K562 (cell line): ENCODE data around the gene AUNIP. TPM values are rescaled to one million over a fixed set of nuclear protein-coding genes. Genes with fewer than 3 reads are reported as not detected.

ENCODE experiments used
- ATAC-seq: fragments of 200-7000 bp; cut with Tn5 transposase; 3 replicates; pipeline ENCODE4 v1.9.1; 2020; ENCODE audit warnings: moderate library complexity
- BruUV-seq: library from RNA; stranded (reverse); fragments of 400-500 nt; replicated peaks from 2 replicates; lab custom pipeline; 2021; lab: Mats Ljungman, UMichigan
- CTCF ChIA-PET: fragments of 300-600 bp; formaldehyde crosslinking; extraction: SDS; loops from one replicate; lab custom pipeline; 2021; ENCODE audit warnings: low intra/inter-chr PET ratio; lab: Yijun Ruan, JAX
- POLR2A ChIA-PET: fragments of 300-600, 350-650 bp; sonication (Branson Sonifier 250); formaldehyde crosslinking; extraction: SDS; loops from one replicate; lab custom pipeline; 2021; ENCODE audit warnings: antibody characterized with exemption, inconsistent platforms; lab: Yijun Ruan, JAX
- DNase-seq, 4 experiments: peaks; one replicate each; pipeline versions ENCODE4 v3.0.0 to v3.0.0-alpha.2; 2011 to 2018; ENCODE audit warnings: low spot score in 3 of 4, mixed read lengths in 3 of 4; ENCODE audit errors: extremely low read depth in 1 of 4
- FAIRE-seq: peaks from 2 replicates; lab custom pipeline; 2011; peaks lifted over from hg19 to GRCh38; lab: Jason Lieb, UNC
- H2AFZ ChIP-seq: 2 replicates; pipeline ENCODE4 v1.6.0; 2011; ENCODE audit warnings: low read depth, low read length, control low read depth, inconsistent platforms
- H3K27ac ChIP-seq: fragments of 200-600 bp; 3 replicates; pipeline ENCODE4 v1.8.0; 2011; ENCODE audit warnings: low read depth, mild to moderate bottlenecking, control low read depth, inconsistent platforms, low read length, moderate library complexity, mixed read lengths; ENCODE audit errors: extremely low read depth
- H3K27me3 ChIP-seq, 2 experiments: fragments of 300-600 bp in 1 of 2; 2 replicates in 1 of 2; 3 replicates in 1 of 2; pipeline versions ENCODE4 v1.6.0 to v1.8.0; 2011; ENCODE audit warnings: inconsistent platforms in 2 of 2, low read length in 2 of 2, mild to moderate bottlenecking in 1 of 2, mixed read lengths in 1 of 2, moderate library complexity in 1 of 2; ENCODE audit not compliant: control insufficient read depth in 2 of 2, insufficient read depth in 2 of 2
- H3K36me3 ChIP-seq: fragments of 300-600 bp; 3 replicates; pipeline ENCODE4 v1.8.0; 2011; ENCODE audit warnings: mild to moderate bottlenecking, low read length, inconsistent platforms; ENCODE audit not compliant: control insufficient read depth, insufficient read depth
- H3K4me1 ChIP-seq, 2 experiments: fragments of 200-600 bp in 1 of 2; replicated peaks in 1 of 2; 2 replicates in 1 of 2; 3 replicates in 1 of 2; pipeline versions ENCODE4 v1.5.1 to v1.8.0; 2011; ENCODE audit warnings: inconsistent platforms in 2 of 2, low read length in 2 of 2, mild to moderate bottlenecking in 1 of 2, mixed read lengths in 1 of 2, moderate library complexity in 1 of 2; ENCODE audit not compliant: control insufficient read depth in 2 of 2, insufficient read depth in 2 of 2
- H3K4me2 ChIP-seq: 2 replicates; pipeline ENCODE4 v1.6.1; 2011; ENCODE audit warnings: low read length, control low read depth, inconsistent platforms, mixed read lengths; ENCODE audit not compliant: insufficient read depth
- H3K4me3 ChIP-seq: fragments of 200-600 bp; sonication (generic), shearing (Covaris generic); 2 replicates; pipeline ENCODE4 v1.5.1; 2016; ENCODE audit warnings: control low read depth, inconsistent platforms
- H3K79me2 ChIP-seq: fragments of 200-600 bp; 3 replicates; pipeline ENCODE4 v1.8.0; 2011; ENCODE audit warnings: low read length, inconsistent platforms; ENCODE audit not compliant: control insufficient read depth, insufficient read depth
- H3K9ac ChIP-seq, 2 experiments: 2 replicates each; pipeline versions ENCODE4 v1.6.0 to v1.6.1; 2011; ENCODE audit warnings: low read depth in 2 of 2, low read length in 2 of 2, control low read depth in 1 of 2, inconsistent platforms in 1 of 2, mild to moderate bottlenecking in 1 of 2, mixed read lengths in 1 of 2; ENCODE audit not compliant: insufficient read depth in 1 of 2
- H3K9me1 ChIP-seq: one replicate; pipeline ENCODE4 v1.6.0; 2011; ENCODE audit warnings: inconsistent platforms, mild to moderate bottlenecking, low read length, moderate library complexity; ENCODE audit not compliant: control insufficient read depth, insufficient read depth
- H3K9me3 ChIP-seq: replicated peaks from 2 replicates; pipeline ENCODE4 v1.5.1; 2011; ENCODE audit warnings: low read depth, low read length, inconsistent platforms; ENCODE audit not compliant: control insufficient read depth, insufficient read depth
- H4K20me1 ChIP-seq: replicated peaks from 2 replicates; pipeline ENCODE4 v1.6.1; 2011; ENCODE audit warnings: low read length, inconsistent platforms, mixed read lengths; ENCODE audit not compliant: control insufficient read depth, insufficient read depth
- GABPB1 ChIP-seq: sonication (generic); formaldehyde crosslinking; IDR thresholded peaks from 2 replicates; pipeline ENCODE4 v1.8.0; 2022; ENCODE audit warnings: mild to moderate bottlenecking, missing genetic modification reagents
- SPI1 ChIP-seq: IDR thresholded peaks from 2 replicates; pipeline ENCODE4 v1.6.1; 2011; ENCODE audit warnings: low read depth, low read length, control low read depth, borderline replicate concordance
- TAF1 ChIP-seq: IDR thresholded peaks from 2 replicates; pipeline ENCODE4 v1.6.1; 2011; ENCODE audit warnings: mild to moderate bottlenecking, low read length, moderate library complexity; ENCODE audit not compliant: insufficient read depth, control insufficient read depth, severe bottlenecking; ENCODE audit errors: extremely low read depth
- TFAP4 ChIP-seq: sonication (generic); formaldehyde crosslinking; IDR thresholded peaks from 2 replicates; pipeline ENCODE4 v1.8.0; 2022; ENCODE audit warnings: missing genetic modification reagents, mild to moderate bottlenecking, moderate library complexity, borderline replicate concordance
- ZNF121 ChIP-seq: sonication (generic); formaldehyde crosslinking; conservative IDR thresholded peaks from 2 replicates; pipeline ENCODE4 v1.8.0; 2022; ENCODE audit warnings: missing genetic modification reagents
- ZNF592 ChIP-seq: fragments of 450-650 bp; IDR thresholded peaks from 2 replicates; pipeline ENCODE4 v1.6.1; 2017; ENCODE audit warnings: antibody characterized with exemption, mild to moderate bottlenecking
- WGBS: fragments of 100-300 bp; shearing (Covaris generic); methylation state at CpG from one replicate; pipeline ENCODE4 v1.1.6; 2016; ENCODE audit warnings: low coverage, mixed read lengths; ENCODE audit not compliant: insufficient coverage; ENCODE audit errors: missing lambda C conversion rate; 5-methylcytosine and 5-hydroxymethylcytosine counted together
- in situ Hi-C: fragments of 300-500 bp; cut with MboI; formaldehyde crosslinking; loops from 4 replicates; pipeline ENCODE4 v1.15.0; 2018; ENCODE audit warnings: inconsistent platforms, mixed read lengths
- intact Hi-C: fragments of 100-400 bp; cut with micrococcal nuclease; formaldehyde crosslinking; loops from 2 replicates; pipeline ENCODE4 v1.14.2; 2022
- polyA plus RNA-seq, 8 experiments: library from polyadenylated mRNA; depleted of rRNA in 4 of 8; stranded (reverse) in 5 of 8; unstranded in 3 of 8; fragments of >200 nt; fragmentation: Nextera tagmentation in 2 of 8; fragmentation: Illumina TruSeq in 1 of 8; extraction: Ambion mirVana in 2 of 8; extraction: Trizol in 1 of 8; gene quantifications; 2 replicates each; pipeline versions ENCODE4 v1.2.1 to v1.2.3, GENCODE V29; 2011 to 2014; ENCODE audit warnings: inconsistent platforms in 1 of 8, missing spikeins in 1 of 8
- total RNA-seq, 7 experiments: library from RNA; depleted of rRNA in 6 of 7; stranded (reverse); fragments of >200 nt in 6 of 7; fragmentation: Illumina TruSeq in 2 of 7; extraction: Trizol in 2 of 7; gene quantifications; 2 replicates each; pipeline versions ENCODE4 v1.2.1 to v1.2.3, GENCODE V29; 2011 to 2021; ENCODE audit warnings: low replicate concordance in 1 of 7

Gene AUNIP
- total and polyA plus RNA-seq, 9 of the 15 experiments (the other 6 are each of a cell fraction or from before 2014, with no cell fraction given) = 12.1 to 53.8 (median 47.1) TPM

DNA sequence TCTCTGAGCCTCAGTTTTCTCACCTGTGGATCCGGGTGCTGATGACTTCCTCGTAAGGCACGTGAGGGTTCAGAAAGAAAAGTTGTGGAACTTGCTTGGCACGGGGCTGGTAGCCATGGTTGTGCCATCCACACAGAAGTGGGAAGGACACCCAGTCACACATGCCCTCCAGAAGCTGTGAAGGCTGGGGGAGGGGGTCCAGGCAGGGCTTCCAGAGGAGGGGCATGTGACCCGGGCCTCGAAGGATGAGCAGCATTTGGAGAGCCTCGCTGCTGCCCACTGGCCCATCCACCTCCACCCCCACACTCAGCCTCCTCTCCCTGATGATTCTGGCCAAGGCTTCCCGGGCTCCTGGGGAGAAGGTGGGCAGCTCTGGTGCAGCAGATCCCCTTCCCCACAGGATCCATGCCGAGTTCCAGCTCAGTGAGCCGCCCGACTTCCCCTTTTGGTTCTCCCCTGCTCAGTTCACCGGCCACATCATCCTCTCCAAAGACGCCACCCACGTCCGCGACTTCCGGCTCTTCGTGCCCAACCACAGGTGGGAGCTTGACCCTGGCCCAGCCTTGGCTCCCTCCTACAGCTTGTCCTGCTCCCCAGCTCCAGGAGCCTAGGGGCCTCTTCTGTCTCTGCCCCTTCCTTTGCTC, 49.9 kb downstream of the AUNIP start:
- Histone ChIP-seq H3K79me2 (no peaks in the 10 kb centered on the region), H3K4me1 (peaks cover 2 to 48% of the 10 kb centered on the region in 2 experiments; a peak in 3 of 5 replicates), H2AFZ (no peak overlapping the region), H4K20me1 (peaks cover 4% of the 10 kb centered on the region; the same call in 1 of the 2 replicates), H3K9me3 (no peaks in the 10 kb centered on the region), H3K27ac (no peak overlapping the region), H3K9me1 (no peaks in the 10 kb centered on the region), H3K4me2 (no peak overlapping the region), H3K27me3 (no peaks in the 10 kb centered on the region), H3K36me3 (no peaks in the 10 kb centered on the region), H3K9ac (peak overlapping the region in 1 of 2 experiments; percentile 14; a peak in 1 of 4 replicates), H3K4me3 (no peak overlapping the region)
- DNase-seq = no peak
- in situ Hi-C loops = no loop called here
- TF ChIP-seq ZNF121 (CRISPR knock-in tag) = 0 out of 2 replicates have a peak, but pooled peaks have one; percentile 9
- peak; percentile 20; the same call in 1 of the 2 replicates for TF ChIP-seq TFAP4 (CRISPR knock-in tag)
- TF ChIP-seq GABPB1 (CRISPR knock-in tag) = peak; percentile 48; the same call in 1 of the 2 replicates
- no peak for TF ChIP-seq TAF1
- TF ChIP-seq SPI1 = peak; percentile 59
- no peak for TF ChIP-seq ZNF592
- intact Hi-C loops = no loop called here
- WGBS = 67% methylated on average over 18 of the region's 18 CpGs
- no peak for ATAC-seq
- no TSS peak for BruUV-seq
- no peak for FAIRE-seq
- CTCF ChIA-PET = no interaction called here
- POLR2A ChIA-PET = interaction anchor here (0.6 to 2.2 kb wide), 6 partner anchors 10 to 1609 kb away, joined by 3 to 12 read pairs (median 3); partner anchors contain the start of gene MTFR1L
